HCT116 (cell line): ENCODE results near the gene SCRN2. TPM values are rescaled to one million over a fixed set of nuclear protein-coding genes. Genes with fewer than 3 reads are reported as not detected.

Source experiments
- ATAC-seq: fragments of 200-7000 bp; cut with Tn5 transposase; 2 replicates; pipeline ENCODE4 v1.9.1; 2020; ENCODE audit warnings: mild to moderate bottlenecking, moderate library complexity
- BruUV-seq: library from RNA; stranded (reverse); fragments of 400-500 nt; replicated peaks from 2 replicates; lab custom pipeline; 2021; lab: Mats Ljungman, UMichigan
- CTCF ChIA-PET: fragments of 300-600 bp; sonication (Branson Sonifier 250); formaldehyde crosslinking; loops from one replicate; lab custom pipeline; 2021; ENCODE audit warnings: antibody characterized with exemption; lab: Charles Lee
- POLR2A ChIA-PET: fragments of 300-600, 350-600 bp; sonication (Branson Sonifier 250); formaldehyde crosslinking; loops from one replicate; lab custom pipeline; 2021; ENCODE audit warnings: antibody characterized with exemption; lab: Charles Lee
- RAD21 ChIA-PET, 2 experiments: fragments of 300-600 bp; sonication (Branson Sonifier 250); formaldehyde crosslinking; loops; one replicate each; lab custom pipeline; 2023; ENCODE audit warnings: low total read pairs in 2 of 2; ENCODE audit not compliant: uncharacterized antibody in 2 of 2, unreplicated experiment in 2 of 2, low non-redundant PET in 1 of 2; lab: Charles Lee
- DNase-seq: peaks from one replicate; pipeline ENCODE4 v3.0.0-alpha.2; 2010; ENCODE audit warnings: low read depth, low spot score
- H2AFZ ChIP-seq: fragments of 200-600 bp; shearing (Covaris generic), sonication (generic); 2 replicates; pipeline ENCODE4 v1.6.1; 2017; ENCODE audit warnings: low read depth, mixed run types, mixed read lengths, antibody characterized with exemption, low read length; ENCODE audit not compliant: poor library complexity, severe bottlenecking
- H3K27ac ChIP-seq: 2 replicates; pipeline ENCODE4 v1.5.1; 2012; ENCODE audit warnings: low read depth, low read length
- H3K27me3 ChIP-seq: fragments of 200-600 bp; sonication (generic); 2 replicates; pipeline ENCODE4 v1.6.1; 2016; ENCODE audit warnings: mixed run types, low read length, mixed read lengths; ENCODE audit not compliant: insufficient read depth
- H3K36me3 ChIP-seq, 2 experiments: fragments of 200-500 bp in 1 of 2; fragments of 200-600 bp in 1 of 2; sonication (Bioruptor generic) in 1 of 2; sonication (generic) in 1 of 2; 2 replicates each; pipeline versions ENCODE4 v1.5.1 to v1.6.1; 2014 to 2016; ENCODE audit warnings: low read length in 2 of 2, inconsistent platforms in 1 of 2, mixed read lengths in 1 of 2, mixed run types in 1 of 2; ENCODE audit not compliant: insufficient read depth in 2 of 2, control insufficient read depth in 1 of 2
- H3K4me1 ChIP-seq, 2 experiments: fragments of 200-600 bp in 1 of 2; sonication (generic) in 1 of 2; 2 replicates each; pipeline versions ENCODE4 v1.5.1 to v1.6.1; 2012 to 2017; ENCODE audit warnings: low read length in 2 of 2, inconsistent platforms in 1 of 2, mild to moderate bottlenecking in 1 of 2, mixed read lengths in 1 of 2, mixed run types in 1 of 2, moderate library complexity in 1 of 2; ENCODE audit not compliant: insufficient read depth in 2 of 2, control insufficient read depth in 1 of 2
- H3K4me2 ChIP-seq: fragments of 200-600 bp; sonication (generic); 2 replicates; pipeline ENCODE4 v1.6.1; 2017; ENCODE audit warnings: mixed run types, low read length, mixed read lengths
- H3K4me3 ChIP-seq, 2 experiments: fragments of 200-600 bp in 1 of 2; sonication (generic) in 1 of 2; replicated peaks in 1 of 2; 2 replicates each; pipeline ENCODE4 v1.5.1; 2011 to 2016; ENCODE audit warnings: low read length in 2 of 2, control low read depth in 1 of 2, low read depth in 1 of 2, mild to moderate bottlenecking in 1 of 2, mixed read lengths in 1 of 2, mixed run types in 1 of 2
- H3K79me2 ChIP-seq: fragments of 200-600 bp; sonication (generic); 2 replicates; pipeline ENCODE4 v1.6.1; 2017; ENCODE audit warnings: mild to moderate bottlenecking, mixed run types, low read length, moderate library complexity, mixed read lengths; ENCODE audit not compliant: insufficient read depth
- H3K9ac ChIP-seq: fragments of 200-600 bp; sonication (generic); 2 replicates; pipeline ENCODE4 v1.6.1; 2016; ENCODE audit warnings: low read length, mixed read lengths
- H3K9me2 ChIP-seq: fragments of 200-600 bp; sonication (generic), shearing (Covaris generic); 2 replicates; pipeline ENCODE4 v1.6.1; 2017; ENCODE audit warnings: mixed run types, mild to moderate bottlenecking, moderate library complexity; ENCODE audit not compliant: insufficient read depth
- H3K9me3 ChIP-seq, 2 experiments: fragments of 200-500 bp in 1 of 2; fragments of 200-600 bp in 1 of 2; sonication (Bioruptor generic) in 1 of 2; sonication (generic) in 1 of 2; 2 replicates each; pipeline ENCODE4 v1.6.1; 2014 to 2017; ENCODE audit warnings: low read length in 2 of 2, mixed read lengths in 2 of 2, inconsistent platforms in 1 of 2, low read depth in 1 of 2, mild to moderate bottlenecking in 1 of 2, mixed run types in 1 of 2, moderate library complexity in 1 of 2; ENCODE audit not compliant: control insufficient read depth in 1 of 2, insufficient read depth in 1 of 2
- H4K20me1 ChIP-seq: fragments of 200-600 bp; sonication (generic), shearing (Covaris generic); 2 replicates; pipeline ENCODE4 v1.6.1; 2017; ENCODE audit warnings: mixed run types, mild to moderate bottlenecking, moderate library complexity; ENCODE audit not compliant: insufficient read depth
- CBX3 ChIP-seq: IDR thresholded peaks from 2 replicates; pipeline ENCODE4 v1.6.1; 2012; ENCODE audit warnings: low read depth
- EGR1 ChIP-seq: IDR thresholded peaks from 2 replicates; pipeline ENCODE4 v1.6.1; 2012; ENCODE audit warnings: low read depth
- ELF1 ChIP-seq: IDR thresholded peaks from 2 replicates; pipeline ENCODE4 v1.6.1; 2012; ENCODE audit warnings: low read depth, borderline replicate concordance
- EZH2 ChIP-seq: fragments of 200-600 bp; sonication (generic); IDR thresholded peaks from 2 replicates; pipeline ENCODE4 v1.6.1; 2017; ENCODE audit warnings: antibody characterized with exemption, mixed run types
- EZH2phosphoT487 ChIP-seq: fragments of 200-600 bp; IDR thresholded peaks from 2 replicates; pipeline ENCODE4 v1.6.1; 2018; ENCODE audit warnings: antibody characterized with exemption, borderline replicate concordance
- JUND ChIP-seq: IDR thresholded peaks from 2 replicates; pipeline ENCODE4 v1.6.1; 2012
- POLR2A ChIP-seq: IDR thresholded peaks from 2 replicates; pipeline ENCODE4 v1.7.0; 2011; ENCODE audit warnings: borderline replicate concordance; ENCODE audit not compliant: insufficient read depth, insufficient read length; ENCODE audit errors: extremely low read depth
- POLR2AphosphoS5 ChIP-seq: IDR thresholded peaks from 2 replicates; pipeline ENCODE4 v1.6.1; 2011; ENCODE audit warnings: mild to moderate bottlenecking, low read depth, low read length, moderate library complexity
- RAD21 ChIP-seq: IDR thresholded peaks from 2 replicates; pipeline ENCODE4 v1.6.1; 2012; ENCODE audit warnings: low read depth, mild to moderate bottlenecking
- SIN3A ChIP-seq: IDR thresholded peaks from 2 replicates; pipeline ENCODE4 v1.6.1; 2012; ENCODE audit warnings: low read depth
- SP1 ChIP-seq: IDR thresholded peaks from 2 replicates; pipeline ENCODE4 v1.6.1; 2012; ENCODE audit warnings: low read depth
- SRF ChIP-seq: IDR thresholded peaks from 2 replicates; pipeline ENCODE4 v1.6.1; 2012; ENCODE audit warnings: low read depth
- TCF7L2 ChIP-seq: IDR thresholded peaks from 2 replicates; pipeline ENCODE4 v1.7.0; 2011; ENCODE audit warnings: borderline replicate concordance, inconsistent platforms; ENCODE audit not compliant: insufficient read depth, insufficient read length; ENCODE audit errors: extremely low read depth
- ZFX ChIP-seq: fragments of 450-650 bp; IDR thresholded peaks from 2 replicates; pipeline ENCODE4 v1.6.1; 2017
- ZNF274 ChIP-seq: fragments of 200-500 bp; sonication (Bioruptor generic); IDR thresholded peaks from 2 replicates; pipeline ENCODE4 v1.6.1; 2014; ENCODE audit warnings: mild to moderate bottlenecking, low read depth, low read length, inconsistent platforms
- intact Hi-C: fragments of 100-400 bp; cut with micrococcal nuclease; formaldehyde crosslinking; loops from 2 replicates; pipeline ENCODE4 v1.10.0; 2022
- total RNA-seq: library from RNA; stranded (reverse); gene quantifications from one replicate; pipeline ENCODE4 v1.2.1, GENCODE V29; 2021; ENCODE audit not compliant: unreplicated experiment
- TF ChIP-seq, protein P1 (sequence below): IDR thresholded peaks from 2 replicates; pipeline ENCODE4 v1.6.1; 2012
- TF ChIP-seq, protein P2 (sequence below): IDR thresholded peaks from 2 replicates; pipeline ENCODE4 v1.6.1; 2012; ENCODE audit warnings: low read depth

The SCRN2 gene
- total RNA-seq, 1 experiment from 2014 or later = 53.2 TPM

DNA sequence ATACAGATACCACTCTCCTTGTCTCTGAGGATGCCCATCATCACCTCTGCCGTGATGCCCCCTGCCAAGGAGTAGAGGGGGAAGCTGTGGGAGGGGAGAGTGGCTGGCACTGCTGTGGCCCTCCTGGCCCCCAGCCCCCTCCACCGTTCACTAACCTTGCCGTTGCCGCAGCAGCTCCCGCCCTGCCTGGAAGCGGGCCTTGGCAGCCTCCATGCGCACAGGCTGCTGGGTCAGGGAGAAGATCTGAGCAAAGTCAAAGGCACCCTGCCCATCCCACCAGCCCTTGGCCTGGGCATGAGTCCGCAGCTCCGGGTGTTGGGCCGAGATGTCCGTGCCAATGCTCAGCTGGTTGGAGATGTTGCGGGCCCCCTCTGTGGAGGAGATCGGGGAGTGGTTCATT lies 2.4 kb downstream of the SCRN2 start:
- peaks cover 25 to 36% of the 10 kb centered on the region in 2 experiments for H3K4me1 ChIP-seq
- DNase-seq = no peak
- ATAC-seq = no peak
- no peaks in the 10 kb centered on the region for H3K27me3 ChIP-seq
- ChIA-PET POLR2A (interaction anchor here (3.5 kb wide), 1 partner anchor 57 kb away, joined by 24 read pairs; the partner anchor contains the start of gene SP2), RAD21 (interaction anchor here in 1 of 2 experiments (0.6 kb wide), 1 partner anchor 141 kb away, joined by 4 read pairs; no protein-coding TSS in a partner anchor), CTCF (no interaction called here)
- H3K79me2 ChIP-seq = peaks cover 6% of the 10 kb centered on the region; the same call in 1 of the 2 replicates
- H3K27ac ChIP-seq = no peak overlapping the region
- no peak overlapping the region for H3K9ac ChIP-seq
- H3K9me2 ChIP-seq = no peaks in the 10 kb centered on the region
- no peak overlapping the region for H3K4me3 ChIP-seq
- intact Hi-C loops = no loop called here
- H3K4me2 ChIP-seq = no peak overlapping the region
- H3K9me3 ChIP-seq = no peaks in the 10 kb centered on the region
- H3K36me3 ChIP-seq = peaks cover 0 to 12% of the 10 kb centered on the region in 2 experiments; a peak in 1 of 4 replicates
- BruUV-seq = no TSS peak
- TF ChIP-seq ELF1 (no peak), POLR2A (no peak), CBX3 (no peak), ZFX (no peak), SP1 (no peak), SRF (no peak), EZH2phosphoT487 (no peak)
- no peaks in the 10 kb centered on the region for H4K20me1 ChIP-seq
- no peak overlapping the region for H2AFZ ChIP-seq

DNA sequence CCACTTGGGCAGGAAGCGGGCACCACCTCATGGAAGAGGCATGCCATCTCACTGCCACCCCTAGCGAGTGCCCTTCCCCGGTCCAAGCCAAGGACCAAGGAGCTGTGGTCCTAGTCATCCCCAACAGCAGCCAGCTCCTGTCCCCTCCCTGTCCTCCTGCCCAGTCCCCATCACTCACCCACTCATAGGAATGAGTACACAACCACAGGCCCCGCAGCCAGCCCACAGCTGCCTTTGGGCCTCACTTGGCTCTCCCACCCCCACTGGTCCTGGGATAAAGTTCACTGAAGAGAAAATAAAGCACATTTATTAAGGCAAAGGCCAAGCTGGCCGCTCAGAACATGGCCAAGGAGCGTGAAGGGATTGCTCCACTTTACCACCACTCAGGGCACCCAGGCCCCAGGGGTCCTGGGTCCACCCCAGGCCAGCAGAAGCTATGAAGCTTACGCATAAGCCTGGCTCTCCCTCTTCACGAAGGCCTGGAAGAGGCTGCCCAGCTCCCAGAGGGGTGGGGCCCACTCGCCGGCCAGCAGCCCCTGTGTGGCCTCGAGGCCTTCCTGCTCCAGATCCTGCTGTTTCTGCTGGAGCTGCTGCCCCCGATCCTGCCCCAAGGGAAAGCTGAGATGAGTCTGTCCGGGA lies 3.6 kb downstream of the SCRN2 start:
- H3K9me3 ChIP-seq = no peaks in the 10 kb centered on the region
- H3K79me2 ChIP-seq = peaks cover 6% of the 10 kb centered on the region; the same call in 1 of the 2 replicates
- H3K9me2 ChIP-seq = no peaks in the 10 kb centered on the region
- ChIA-PET POLR2A (interaction anchor here (0.9 kb wide), 1 partner anchor 58 kb away, joined by 3 read pairs; the partner anchor contains the start of gene SP2), CTCF (no interaction called here), RAD21 (no interaction called here)
- no TSS peak for BruUV-seq
- no peaks in the 10 kb centered on the region for H3K27me3 ChIP-seq
- no peak overlapping the region for H3K4me3 ChIP-seq
- H4K20me1 ChIP-seq = no peaks in the 10 kb centered on the region
- DNase-seq (no peak), ATAC-seq (no peak)
- intact Hi-C loops = no loop called here
- H3K4me1 ChIP-seq = peaks cover 17 to 25% of the 10 kb centered on the region in 2 experiments
- H3K27ac ChIP-seq = no peak overlapping the region
- no peak overlapping the region for H3K9ac ChIP-seq
- H2AFZ ChIP-seq = no peak overlapping the region
- H3K4me2 ChIP-seq = no peak overlapping the region
- H3K36me3 ChIP-seq = peaks cover 0 to 12% of the 10 kb centered on the region in 2 experiments; a peak in 1 of 4 replicates
- TF ChIP-seq TCF7L2 (no peak), ZNF274 (no peak), POLR2A (no peak), POLR2AphosphoS5 (no peak), EGR1 (no peak), SIN3A (no peak), RAD21 (no peak), SP1 (no peak), EZH2 (no peak), JUND (no peak), ELF1 (no peak), EZH2phosphoT487 (no peak), ZFX (no peak)
- TF ChIP-seq, protein P1, sequence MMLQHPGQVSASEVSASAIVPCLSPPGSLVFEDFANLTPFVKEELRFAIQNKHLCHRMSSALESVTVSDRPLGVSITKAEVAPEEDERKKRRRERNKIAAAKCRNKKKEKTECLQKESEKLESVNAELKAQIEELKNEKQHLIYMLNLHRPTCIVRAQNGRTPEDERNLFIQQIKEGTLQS = no peak
- TF ChIP-seq, protein P2, sequence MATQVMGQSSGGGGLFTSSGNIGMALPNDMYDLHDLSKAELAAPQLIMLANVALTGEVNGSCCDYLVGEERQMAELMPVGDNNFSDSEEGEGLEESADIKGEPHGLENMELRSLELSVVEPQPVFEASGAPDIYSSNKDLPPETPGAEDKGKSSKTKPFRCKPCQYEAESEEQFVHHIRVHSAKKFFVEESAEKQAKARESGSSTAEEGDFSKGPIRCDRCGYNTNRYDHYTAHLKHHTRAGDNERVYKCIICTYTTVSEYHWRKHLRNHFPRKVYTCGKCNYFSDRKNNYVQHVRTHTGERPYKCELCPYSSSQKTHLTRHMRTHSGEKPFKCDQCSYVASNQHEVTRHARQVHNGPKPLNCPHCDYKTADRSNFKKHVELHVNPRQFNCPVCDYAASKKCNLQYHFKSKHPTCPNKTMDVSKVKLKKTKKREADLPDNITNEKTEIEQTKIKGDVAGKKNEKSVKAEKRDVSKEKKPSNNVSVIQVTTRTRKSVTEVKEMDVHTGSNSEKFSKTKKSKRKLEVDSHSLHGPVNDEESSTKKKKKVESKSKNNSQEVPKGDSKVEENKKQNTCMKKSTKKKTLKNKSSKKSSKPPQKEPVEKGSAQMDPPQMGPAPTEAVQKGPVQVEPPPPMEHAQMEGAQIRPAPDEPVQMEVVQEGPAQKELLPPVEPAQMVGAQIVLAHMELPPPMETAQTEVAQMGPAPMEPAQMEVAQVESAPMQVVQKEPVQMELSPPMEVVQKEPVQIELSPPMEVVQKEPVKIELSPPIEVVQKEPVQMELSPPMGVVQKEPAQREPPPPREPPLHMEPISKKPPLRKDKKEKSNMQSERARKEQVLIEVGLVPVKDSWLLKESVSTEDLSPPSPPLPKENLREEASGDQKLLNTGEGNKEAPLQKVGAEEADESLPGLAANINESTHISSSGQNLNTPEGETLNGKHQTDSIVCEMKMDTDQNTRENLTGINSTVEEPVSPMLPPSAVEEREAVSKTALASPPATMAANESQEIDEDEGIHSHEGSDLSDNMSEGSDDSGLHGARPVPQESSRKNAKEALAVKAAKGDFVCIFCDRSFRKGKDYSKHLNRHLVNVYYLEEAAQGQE = no peak
